Measurements from ENCODE around the gene RAI14. TPM values are rescaled to one million over a fixed set of nuclear protein-coding genes. Genes with fewer than 3 reads are reported as not detected.

RAI14 gene
- total RNA-seq, 2 experiments from 2014 or later, result 0.92 to 12.3 TPM

GRCh38 chr5:34838785-34839714 is 182.9 kb downstream of the RAI14 start, which contains the start of gene TTC23L:
TTC23L (plus strand) TSS chr5:34839164; CDS start chr5:34840672, 1,508 bp downstream.
- intact Hi-C loops (cut with micrococcal nuclease; ENCODE audit: unreplicated experiment), result no loop called here
- Histone ChIP-seq H3K4me2 (ENCODE audit: low read length) (peak within 1 kb of the TSS; percentile 60), H4K20me1 (ENCODE audit: insufficient read depth, low read length) (no peaks in the 10 kb centered on the region), H3K4me1 (ENCODE audit: insufficient read depth, low read length, poor library complexity, severe bottlenecking) (no peaks in the 10 kb centered on the region), H3K9me3 (ENCODE audit: low read length) (no peaks in the 10 kb centered on the region), H3K79me2 (ENCODE audit: insufficient read depth, low read depth, low read length) (no peaks in the 10 kb centered on the region), H3K27ac (ENCODE audit: low read depth, low read length, poor library complexity, severe bottlenecking) (no peak within 1 kb of the TSS), H2AFZ (ENCODE audit: low read length) (peak within 1 kb of the TSS; percentile 92), H3K36me3 (ENCODE audit: insufficient read depth, low read length) (no peaks in the 10 kb centered on the region), H3K4me3 (ENCODE audit: low read depth, low read length, poor library complexity, severe bottlenecking) (peak within 1 kb of the TSS; percentile 61), H3K9me2 (ENCODE audit: insufficient read depth, low read length) (no peaks in the 10 kb centered on the region)
- no TSS peak for BruUV-seq (replicated peaks)
- peak; percentile 68 for DNase-seq (ENCODE audit: low spot score)
- POLR2A ChIA-PET, result interaction anchor here (1.1 to 3.0 kb wide), 5 partner anchors 11 to 91 kb away, joined by 4 to 16 read pairs (median 7); partner anchors contain the start of genes BRIX1, DNAJC21 and RAD1
- CTCF ChIA-PET (ENCODE audit: unreplicated experiment), result interaction anchor here (1.0 kb wide), 1 partner anchor 32 kb away, joined by 4 read pairs; no protein-coding TSS in a partner anchor
- TF ChIP-seq, protein P1, sequence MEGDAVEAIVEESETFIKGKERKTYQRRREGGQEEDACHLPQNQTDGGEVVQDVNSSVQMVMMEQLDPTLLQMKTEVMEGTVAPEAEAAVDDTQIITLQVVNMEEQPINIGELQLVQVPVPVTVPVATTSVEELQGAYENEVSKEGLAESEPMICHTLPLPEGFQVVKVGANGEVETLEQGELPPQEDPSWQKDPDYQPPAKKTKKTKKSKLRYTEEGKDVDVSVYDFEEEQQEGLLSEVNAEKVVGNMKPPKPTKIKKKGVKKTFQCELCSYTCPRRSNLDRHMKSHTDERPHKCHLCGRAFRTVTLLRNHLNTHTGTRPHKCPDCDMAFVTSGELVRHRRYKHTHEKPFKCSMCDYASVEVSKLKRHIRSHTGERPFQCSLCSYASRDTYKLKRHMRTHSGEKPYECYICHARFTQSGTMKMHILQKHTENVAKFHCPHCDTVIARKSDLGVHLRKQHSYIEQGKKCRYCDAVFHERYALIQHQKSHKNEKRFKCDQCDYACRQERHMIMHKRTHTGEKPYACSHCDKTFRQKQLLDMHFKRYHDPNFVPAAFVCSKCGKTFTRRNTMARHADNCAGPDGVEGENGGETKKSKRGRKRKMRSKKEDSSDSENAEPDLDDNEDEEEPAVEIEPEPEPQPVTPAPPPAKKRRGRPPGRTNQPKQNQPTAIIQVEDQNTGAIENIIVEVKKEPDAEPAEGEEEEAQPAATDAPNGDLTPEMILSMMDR (conservative IDR thresholded peaks at IDR 0.05; ENCODE audit: low read length), result no peak
- no peak for TF ChIP-seq EZH2phosphoT487 (IDR thresholded peaks at IDR 0.05; ENCODE audit: borderline replicate concordance, low read depth, low read length)

- Histone ChIP-seq H4K20me1 (ENCODE audit: insufficient read depth, low read length) (no peaks in the 10 kb centered on the region), H2AFZ (ENCODE audit: low read length) (no peak overlapping the region), H3K9me3 (ENCODE audit: low read length) (no peaks in the 10 kb centered on the region), H3K4me2 (ENCODE audit: low read length) (no peak overlapping the region), H3K4me1 (ENCODE audit: insufficient read depth, low read length, poor library complexity, severe bottlenecking) (no peaks in the 10 kb centered on the region), H3K36me3 (ENCODE audit: insufficient read depth, low read length) (no peaks in the 10 kb centered on the region), H3K27ac (ENCODE audit: low read depth, low read length, poor library complexity, severe bottlenecking) (no peak overlapping the region), H3K9me2 (ENCODE audit: insufficient read depth, low read length) (no peaks in the 10 kb centered on the region), H3K4me3 (ENCODE audit: low read depth, low read length, poor library complexity, severe bottlenecking) (no peak overlapping the region), H3K79me2 (ENCODE audit: insufficient read depth, low read depth, low read length) (no peaks in the 10 kb centered on the region)
- POLR2A ChIA-PET, result interaction anchor here (1.2 to 2.2 kb wide), 2 partner anchors 10 to 16 kb away, joined by 4 to 8 read pairs; no protein-coding TSS in a partner anchor
- TF ChIP-seq, protein P1 (conservative IDR thresholded peaks at IDR 0.05; ENCODE audit: low read length), result no peak
- no peak for TF ChIP-seq EZH2phosphoT487 (IDR thresholded peaks at IDR 0.05; ENCODE audit: borderline replicate concordance, low read depth, low read length)
- CTCF ChIA-PET (ENCODE audit: unreplicated experiment), result no interaction called here
- intact Hi-C loops (cut with micrococcal nuclease; ENCODE audit: unreplicated experiment), result no loop called here
- BruUV-seq (replicated peaks), result no TSS peak
- DNase-seq (ENCODE audit: low spot score), result no peak
Measured at GRCh38 chr5:34841816-34842215, 185.7 kb downstream of the RAI14 start.
